Breast epithelium (tissue), 3 donors: ENCODE measurements around the gene PCGF1.

Experiments
- POLR2A ChIP-seq: fragments of 450-650 bp; IDR thresholded peaks from one replicate; pipeline ENCODE4 v1.6.1; 2016; ENCODE audit warnings: antibody characterized with exemption, mild to moderate bottlenecking, moderate library complexity
- POLR2AphosphoS5 ChIP-seq, 3 donors: sonication (generic); formaldehyde crosslinking; IDR thresholded peaks; one replicate each; pipeline ENCODE4 v1.6.1; 2017; ENCODE audit warnings: antibody characterized with exemption in 3 of 3
- TF ChIP-seq, protein P1 (sequence below), 3 donors: fragments of 450-650 bp; IDR thresholded peaks; one replicate each; pipeline ENCODE4 v1.5.1; 2016 to 2017; ENCODE audit warnings: antibody characterized with exemption in 3 of 3, mild to moderate bottlenecking in 3 of 3, moderate library complexity in 3 of 3

DNA sequence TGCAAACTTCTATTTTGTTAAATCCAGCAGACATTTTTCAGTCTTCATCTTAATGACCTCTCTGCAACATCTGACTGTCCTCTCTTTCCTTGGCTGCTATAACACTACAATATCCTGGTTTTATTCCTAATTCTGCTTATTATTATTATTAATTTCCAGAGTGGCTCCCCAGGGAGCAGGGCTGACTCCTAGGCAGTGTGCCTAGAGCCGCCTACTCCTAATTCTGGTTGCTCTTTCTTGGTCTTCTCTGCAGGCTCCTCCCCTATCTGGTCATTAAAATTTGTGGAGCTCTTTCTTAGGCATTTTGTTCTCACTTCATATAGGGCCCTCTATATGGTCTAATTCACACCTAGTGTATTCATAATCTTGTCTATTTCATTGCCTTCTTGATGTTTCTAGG is 35.5 kb upstream of the PCGF1 start:
- TF ChIP-seq, protein P1, sequence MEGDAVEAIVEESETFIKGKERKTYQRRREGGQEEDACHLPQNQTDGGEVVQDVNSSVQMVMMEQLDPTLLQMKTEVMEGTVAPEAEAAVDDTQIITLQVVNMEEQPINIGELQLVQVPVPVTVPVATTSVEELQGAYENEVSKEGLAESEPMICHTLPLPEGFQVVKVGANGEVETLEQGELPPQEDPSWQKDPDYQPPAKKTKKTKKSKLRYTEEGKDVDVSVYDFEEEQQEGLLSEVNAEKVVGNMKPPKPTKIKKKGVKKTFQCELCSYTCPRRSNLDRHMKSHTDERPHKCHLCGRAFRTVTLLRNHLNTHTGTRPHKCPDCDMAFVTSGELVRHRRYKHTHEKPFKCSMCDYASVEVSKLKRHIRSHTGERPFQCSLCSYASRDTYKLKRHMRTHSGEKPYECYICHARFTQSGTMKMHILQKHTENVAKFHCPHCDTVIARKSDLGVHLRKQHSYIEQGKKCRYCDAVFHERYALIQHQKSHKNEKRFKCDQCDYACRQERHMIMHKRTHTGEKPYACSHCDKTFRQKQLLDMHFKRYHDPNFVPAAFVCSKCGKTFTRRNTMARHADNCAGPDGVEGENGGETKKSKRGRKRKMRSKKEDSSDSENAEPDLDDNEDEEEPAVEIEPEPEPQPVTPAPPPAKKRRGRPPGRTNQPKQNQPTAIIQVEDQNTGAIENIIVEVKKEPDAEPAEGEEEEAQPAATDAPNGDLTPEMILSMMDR (IDR thresholded peaks at IDR 0.05) = no peak
- no peak for TF ChIP-seq POLR2AphosphoS5 (IDR thresholded peaks at IDR 0.05)
- no peak for TF ChIP-seq POLR2A
